Measurements from ENCODE around the gene MEF2D. TPM values are rescaled to one million over a fixed set of nuclear protein-coding genes. Genes with fewer than 3 reads are reported as not detected.

MEF2D gene
- total RNA-seq, 4 donors from 2014 or later: 61.7 to 73.5 (median 67.1) TPM

DNA sequence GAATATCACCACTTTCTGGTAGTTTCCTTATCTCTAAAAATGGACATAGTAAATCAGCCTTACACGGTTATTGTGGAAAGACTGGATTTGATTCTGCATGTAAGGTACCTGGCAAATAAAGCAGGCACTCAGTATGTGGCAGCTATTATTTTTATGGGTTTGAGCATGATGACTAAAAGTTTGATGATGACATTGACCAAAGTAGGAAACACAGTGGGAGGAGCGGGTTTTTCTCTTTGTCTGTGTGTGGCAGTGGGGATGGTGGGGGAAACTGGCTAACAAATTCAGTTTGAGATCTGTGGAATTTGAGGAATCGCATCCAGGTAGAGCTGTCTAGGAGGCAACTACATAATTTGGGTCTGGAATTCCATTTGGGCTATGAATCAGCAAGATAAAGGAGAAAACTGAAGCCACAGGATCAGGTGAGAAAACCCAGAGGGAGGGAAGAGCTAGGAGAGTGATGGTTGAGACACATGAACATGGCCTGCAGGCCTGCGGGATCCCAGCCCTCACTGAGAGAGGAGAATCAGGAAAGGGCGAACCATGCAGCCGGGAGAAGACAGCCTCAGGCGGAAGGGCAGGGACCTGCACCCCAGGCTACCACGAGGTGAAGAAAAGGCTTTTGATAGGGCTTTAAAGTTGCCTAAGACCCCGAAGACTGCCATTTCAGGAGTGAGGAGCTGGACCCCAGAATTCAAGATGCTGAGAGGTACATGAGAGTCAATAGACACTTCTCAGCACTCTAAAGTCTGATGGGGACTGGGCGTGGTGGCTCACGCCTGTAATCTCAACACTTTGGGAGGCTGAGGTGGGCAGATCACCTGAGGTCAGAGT is 52.2 kb downstream of the MEF2D start:
- Histone ChIP-seq H3K36me3 (no peaks in the 10 kb centered on the region), H3K4me3 (no peak overlapping the region), H3K27ac (no peak overlapping the region), H3K9me3 (no peaks in the 10 kb centered on the region), H3K4me1 (peaks cover 5% of the 10 kb centered on the region), H3K27me3 (peaks cover 21% of the 10 kb centered on the region)
- TF ChIP-seq POLR2A (IDR thresholded peaks at IDR 0.05) (no peak), POLR2AphosphoS5 (IDR thresholded peaks at IDR 0.05) (no peak), EP300 (IDR thresholded peaks at IDR 0.05) (no peak), CTCF (IDR thresholded peaks at IDR 0.05) (no peak)
- DNase-seq (ENCODE audit: low spot score in 2 of 2): no peak
- WGBS: 80% methylated on average over 11 of the region's 11 CpGs

DNA sequence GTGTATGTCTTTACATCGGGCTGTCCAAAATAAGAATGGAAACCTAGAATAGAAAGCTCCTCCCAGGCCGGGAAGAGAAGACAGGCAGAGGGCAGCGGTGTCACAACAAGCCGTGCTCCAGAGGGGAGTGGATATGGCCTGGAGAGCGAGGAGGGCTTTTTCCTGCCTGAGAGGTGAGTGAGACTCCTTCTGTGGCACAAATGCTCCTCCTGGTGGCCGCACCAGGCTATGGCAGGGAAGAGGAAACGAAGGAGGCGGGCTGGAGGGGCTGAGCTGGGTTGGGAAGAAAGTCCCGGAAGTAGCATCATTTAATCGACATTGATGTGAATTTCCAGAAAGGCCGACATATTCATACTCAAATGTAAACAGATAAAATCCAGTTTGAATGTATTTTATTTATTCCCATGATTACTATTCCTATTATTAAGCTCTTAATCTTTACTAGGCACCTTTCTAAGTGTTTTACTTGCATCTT is 54.7 kb downstream of the MEF2D start:
- no peaks in the 10 kb centered on the region for H3K36me3 ChIP-seq
- DNase-seq (ENCODE audit: low spot score in 2 of 2): peak; percentile 87 to 90
- H3K27ac ChIP-seq: no peak overlapping the region
- H3K27me3 ChIP-seq: peaks cover 47% of the 10 kb centered on the region
- peaks cover 5% of the 10 kb centered on the region for H3K4me1 ChIP-seq
- 3% methylated on average over 11 of the region's 11 CpGs for WGBS
- TF ChIP-seq POLR2AphosphoS5 (IDR thresholded peaks at IDR 0.05) (no peak), CTCF (IDR thresholded peaks at IDR 0.05) (peak; percentile 93 to 94), POLR2A (IDR thresholded peaks at IDR 0.05) (no peak), EP300 (IDR thresholded peaks at IDR 0.05) (no peak)
- no peaks in the 10 kb centered on the region for H3K9me3 ChIP-seq
- no peak overlapping the region for H3K4me3 ChIP-seq

GRCh38 chr1:156444407-156445001 is 56.1 kb downstream of the MEF2D start:
- DNase-seq (ENCODE audit: low spot score in 2 of 2): no peak

GRCh38 chr1:156443286-156443685 is 57.3 kb downstream of the MEF2D start:
- no peak for TF ChIP-seq POLR2A (IDR thresholded peaks at IDR 0.05)
- no peak for TF ChIP-seq EP300 (IDR thresholded peaks at IDR 0.05)
- TF ChIP-seq CTCF (IDR thresholded peaks at IDR 0.05): no peak
- no peak for TF ChIP-seq POLR2AphosphoS5 (IDR thresholded peaks at IDR 0.05)
- Histone ChIP-seq H3K9me3 (no peaks in the 10 kb centered on the region), H3K27ac (no peak overlapping the region), H3K4me1 (peaks cover 5% of the 10 kb centered on the region), H3K27me3 (peaks cover 72% of the 10 kb centered on the region), H3K4me3 (no peak overlapping the region), H3K36me3 (no peaks in the 10 kb centered on the region)
- no peak for DNase-seq (ENCODE audit: low spot score in 2 of 2)
- 55% methylated on average over 6 of the region's 6 CpGs for WGBS

More at GRCh38 chr1:156444407-156445001, 56.1 kb downstream of the MEF2D start:
- H3K9me3 ChIP-seq: no peaks in the 10 kb centered on the region
- WGBS: 21% methylated on average over 1 of the region's 1 CpG
- peaks cover 5% of the 10 kb centered on the region for H3K4me1 ChIP-seq
- TF ChIP-seq POLR2AphosphoS5 (IDR thresholded peaks at IDR 0.05) (no peak), CTCF (IDR thresholded peaks at IDR 0.05) (no peak), POLR2A (IDR thresholded peaks at IDR 0.05) (no peak), EP300 (IDR thresholded peaks at IDR 0.05) (no peak)
- peaks cover 60% of the 10 kb centered on the region for H3K27me3 ChIP-seq
- no peaks in the 10 kb centered on the region for H3K36me3 ChIP-seq
- H3K4me3 ChIP-seq: no peak overlapping the region
- no peak overlapping the region for H3K27ac ChIP-seq

Measured in suprapubic skin (tissue), 4 donors.